RKO (cell line): ENCODE data around the gene TMPRSS3.
A peak's percentile ranks its signal among the peaks of the same experiment; 100 is the strongest.

ENCODE experiments used
- DNase-seq: peaks from one replicate; pipeline ENCODE4 v3.0.0-alpha.2; 2016; ENCODE audit warnings: low spot score

The TMPRSS3 gene

GRCh38 chr21:42387843-42388340 is 8.0 kb downstream of the TMPRSS3 start:
- DNase-seq, result no peak

DNA sequence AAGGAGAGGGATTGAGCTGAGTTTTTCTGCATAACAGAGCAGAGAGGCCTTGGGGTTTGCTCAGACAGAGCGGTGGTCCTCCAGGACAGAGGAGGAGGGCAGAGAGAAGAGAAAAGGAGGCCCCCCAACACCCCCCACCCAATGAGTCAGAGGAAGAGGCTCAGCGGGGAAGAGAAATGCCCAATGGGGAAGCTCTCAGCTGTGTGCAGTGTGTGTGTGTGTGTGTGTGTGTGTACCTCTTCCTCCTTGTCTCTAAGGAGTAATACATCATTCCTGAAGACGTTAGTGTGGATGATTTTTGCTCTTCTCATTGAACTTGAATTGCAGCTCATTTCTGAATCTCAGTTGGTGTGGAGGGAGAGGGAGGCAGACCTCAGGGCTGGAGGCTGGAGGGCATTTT is 8.7 kb downstream of the TMPRSS3 start:
- DNase-seq, result no peak

DNA sequence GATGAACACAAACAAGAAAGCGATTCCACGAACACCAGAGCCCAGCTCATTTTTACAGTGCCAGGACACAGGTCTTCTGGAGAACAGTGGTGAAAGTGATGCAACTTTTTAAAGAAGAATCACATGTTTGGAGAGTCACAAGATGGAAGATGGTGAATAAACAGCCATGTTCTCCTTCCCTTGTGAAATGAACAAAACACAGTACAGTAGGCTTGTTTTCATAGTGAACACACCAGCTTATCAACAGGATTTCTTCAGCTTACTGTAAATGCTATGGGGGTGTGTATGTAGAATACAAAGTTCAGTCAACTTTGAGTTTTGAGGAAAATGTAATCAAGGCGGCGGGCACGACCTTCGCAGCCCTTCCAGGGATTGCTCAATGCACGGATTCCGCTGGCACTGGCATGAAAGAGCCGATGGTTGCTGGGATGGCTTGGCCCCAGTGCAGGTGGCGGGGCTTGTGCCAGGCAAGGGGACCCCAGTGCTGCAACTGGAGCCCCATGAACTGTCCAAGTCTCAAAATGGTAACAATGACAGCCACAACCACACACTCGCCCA is 9.7 kb downstream of the TMPRSS3 start:
- DNase-seq, result no peak

- no peak for DNase-seq
These were observed 10.2 kb downstream of the TMPRSS3 start for GRCh38 chr21:42385619-42386018.

DNA sequence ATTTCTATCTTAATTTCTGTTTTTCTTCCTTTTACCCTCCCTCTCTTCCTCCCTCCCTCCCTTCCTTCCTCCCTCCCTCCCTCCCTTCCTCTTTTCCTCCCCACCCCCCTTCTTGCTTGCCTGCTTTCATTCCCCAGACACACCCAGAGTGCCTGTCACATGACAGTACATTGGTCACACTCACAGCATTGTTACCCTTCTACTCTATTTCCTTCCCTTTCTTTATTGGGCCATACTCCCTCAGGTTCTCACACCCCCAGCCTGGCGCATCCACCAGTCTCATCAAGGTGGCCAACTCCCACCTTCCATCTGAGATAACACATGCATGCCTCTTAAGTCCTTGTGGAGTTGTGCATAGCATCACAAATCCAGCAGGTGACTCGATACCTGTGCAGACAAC is 10.9 kb downstream of the TMPRSS3 start:
- no peak for DNase-seq

DNA sequence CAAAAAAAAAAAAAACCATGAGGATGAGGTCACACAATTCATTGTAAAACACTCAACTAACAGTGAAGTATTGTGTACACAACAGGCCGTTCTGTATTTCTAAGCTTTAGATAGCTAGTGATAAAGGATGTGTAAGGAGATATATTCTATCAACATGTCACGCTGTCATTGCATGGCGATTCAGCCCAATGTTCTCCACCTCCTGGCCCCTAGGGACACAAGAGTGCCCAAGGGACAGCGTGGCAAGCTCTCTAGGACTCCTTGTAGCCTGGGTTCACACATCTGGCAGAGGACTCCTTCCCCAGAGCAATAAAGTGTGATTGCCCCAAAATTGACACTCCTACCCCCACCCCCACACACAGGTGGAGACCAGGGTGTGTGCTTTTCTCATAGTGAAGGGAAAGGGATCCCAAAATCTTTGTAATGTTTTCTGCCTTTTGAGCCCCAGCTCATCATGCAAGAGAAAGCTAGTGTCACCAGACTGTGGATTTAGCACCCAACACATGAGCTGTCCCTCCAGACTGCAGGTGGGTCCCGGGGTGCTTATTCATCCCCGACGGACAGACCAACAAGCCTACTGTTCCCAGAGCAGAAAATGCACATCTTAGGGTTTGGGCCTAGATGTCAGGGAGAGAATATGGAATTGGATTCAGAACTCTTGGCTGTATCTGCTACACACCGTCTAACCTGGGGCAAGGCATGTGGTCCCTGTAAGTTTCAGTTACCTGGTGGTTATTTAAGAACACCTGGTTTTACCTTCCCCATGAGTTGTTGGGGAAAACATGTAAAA is 11.5 kb downstream of the TMPRSS3 start:
- DNase-seq, result no peak

- DNase-seq, result no peak
These were observed 12.5 kb downstream of the TMPRSS3 start for GRCh38 chr21:42383331-42383730.

- DNase-seq, result no peak
These were observed 12.9 kb downstream of the TMPRSS3 start for GRCh38 chr21:42382915-42383314.

DNA sequence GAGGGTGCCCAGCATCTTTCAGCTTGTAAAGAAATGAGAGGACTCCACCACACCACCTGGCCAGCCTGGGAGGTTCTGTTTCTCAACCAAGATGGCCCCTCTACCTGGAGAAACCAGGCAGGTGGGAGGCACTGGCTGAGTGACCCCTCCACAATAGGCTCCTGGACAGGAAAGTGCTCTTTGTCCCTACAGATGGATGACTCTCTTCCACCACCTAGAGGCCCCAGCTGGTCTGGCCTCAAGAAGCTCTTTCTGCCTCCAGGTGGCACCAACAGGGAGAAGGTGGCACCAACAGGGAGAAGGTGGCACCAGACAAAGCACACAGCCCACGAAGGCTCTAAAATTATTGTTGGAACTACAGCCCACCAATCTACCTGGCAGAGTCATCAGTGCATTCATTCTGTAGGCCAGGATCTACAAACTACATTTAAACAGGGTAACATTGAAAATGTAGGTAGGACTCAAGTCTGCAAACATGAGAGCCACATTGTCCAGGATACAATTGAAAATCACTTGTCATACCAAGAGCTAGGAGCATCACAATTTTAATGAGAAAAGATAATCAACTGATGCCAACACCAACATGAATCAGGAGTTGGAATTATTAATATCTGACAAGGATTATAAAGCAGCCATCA is 14.4 kb downstream of the TMPRSS3 start:
- peak; percentile 47 for DNase-seq

DNA sequence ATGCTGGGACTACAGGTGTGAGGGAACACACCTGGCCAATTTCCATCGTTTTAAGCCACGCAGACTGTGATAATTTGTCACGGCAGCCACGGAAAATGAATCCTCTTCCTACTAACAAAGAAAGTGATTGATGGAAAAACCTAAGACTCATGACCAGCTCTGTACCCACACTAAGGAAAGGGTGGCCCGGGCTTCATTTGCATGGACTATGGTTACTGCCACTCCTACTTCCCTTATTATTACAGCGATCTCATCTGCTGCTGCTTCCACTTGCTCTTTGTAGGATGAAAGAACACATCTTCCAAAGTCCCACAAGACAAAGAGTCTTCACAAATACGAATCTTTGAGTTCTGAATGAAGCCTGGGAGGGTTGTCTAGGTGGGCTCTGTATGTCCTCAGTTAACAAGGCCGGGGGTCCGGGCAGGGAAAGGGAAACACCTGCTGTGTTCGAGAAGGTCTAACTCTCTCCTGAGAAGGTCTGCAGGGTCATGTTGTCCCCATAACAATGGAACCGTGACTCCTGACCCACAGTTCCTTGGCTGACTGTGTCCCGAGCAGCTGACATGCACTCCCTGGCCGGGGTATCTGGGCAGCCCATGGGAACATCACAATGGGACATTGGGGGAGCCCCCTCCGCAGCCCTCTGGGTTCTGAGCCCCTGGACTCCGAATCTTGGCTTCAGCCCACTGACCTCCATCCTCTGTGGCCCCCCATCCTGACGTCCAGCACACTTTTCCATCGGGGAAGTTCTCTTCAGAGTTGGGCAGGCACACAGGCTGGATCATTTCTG is 16.2 kb downstream of the TMPRSS3 start:
- DNase-seq, result no peak

- DNase-seq, result no peak
These were observed 17.4 kb downstream of the TMPRSS3 start for GRCh38 chr21:42378418-42378817.

DNA sequence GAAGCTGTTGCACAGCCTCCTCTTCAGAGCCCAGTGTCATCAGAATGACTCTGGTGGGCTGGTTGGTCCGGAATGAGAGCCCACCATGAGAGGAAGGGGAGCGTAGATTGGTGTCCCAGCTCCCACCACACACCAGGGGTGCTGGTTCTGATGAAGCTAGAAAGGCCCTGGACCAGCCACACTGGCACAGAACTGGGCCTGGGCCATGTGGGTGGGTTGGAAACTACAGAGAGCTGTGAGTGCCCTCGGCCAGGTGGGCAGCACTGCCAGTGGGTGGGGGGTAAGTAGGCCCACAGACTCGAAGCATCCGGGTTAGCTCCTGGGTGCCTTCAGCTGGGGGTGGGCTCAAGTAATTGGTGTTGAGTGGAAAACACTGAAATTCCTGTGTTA is 17.9 kb downstream of the TMPRSS3 start:
- no peak for DNase-seq

DNA sequence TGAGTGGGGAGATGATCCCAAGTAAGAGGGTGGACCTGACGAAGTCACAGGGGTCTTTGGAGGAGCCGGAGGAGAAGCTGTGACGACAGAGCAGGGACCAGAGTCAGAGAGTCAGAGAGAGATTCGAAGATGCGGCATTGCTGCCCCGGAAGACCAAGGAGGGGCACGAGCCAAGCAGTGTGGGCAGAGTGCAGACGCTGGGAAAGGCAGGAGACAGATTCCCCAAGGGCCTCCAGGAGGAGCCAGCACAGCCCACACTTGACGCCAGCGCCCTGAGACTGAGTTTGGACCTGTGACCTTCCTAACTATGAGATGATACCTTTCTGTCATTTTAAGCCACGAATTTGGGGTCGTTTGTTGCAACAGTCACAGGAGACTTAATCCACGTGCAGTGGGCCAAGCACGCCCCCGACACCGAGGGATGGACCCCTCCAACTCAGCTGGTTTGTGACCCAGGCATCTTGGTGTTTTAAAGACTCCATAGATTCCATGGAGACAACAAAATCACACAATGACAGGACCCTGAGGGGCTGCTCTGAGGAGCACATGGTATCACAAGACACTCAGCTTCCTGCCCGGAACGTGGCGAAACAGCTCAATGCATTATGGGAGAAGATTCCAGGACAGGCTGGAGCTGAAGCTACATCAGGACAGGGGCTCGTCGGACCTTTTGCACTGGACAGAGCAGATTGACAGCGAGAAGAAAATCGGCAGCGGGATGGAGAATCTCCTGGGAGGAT is 18.5 kb downstream of the TMPRSS3 start:
- no peak for DNase-seq

DNA sequence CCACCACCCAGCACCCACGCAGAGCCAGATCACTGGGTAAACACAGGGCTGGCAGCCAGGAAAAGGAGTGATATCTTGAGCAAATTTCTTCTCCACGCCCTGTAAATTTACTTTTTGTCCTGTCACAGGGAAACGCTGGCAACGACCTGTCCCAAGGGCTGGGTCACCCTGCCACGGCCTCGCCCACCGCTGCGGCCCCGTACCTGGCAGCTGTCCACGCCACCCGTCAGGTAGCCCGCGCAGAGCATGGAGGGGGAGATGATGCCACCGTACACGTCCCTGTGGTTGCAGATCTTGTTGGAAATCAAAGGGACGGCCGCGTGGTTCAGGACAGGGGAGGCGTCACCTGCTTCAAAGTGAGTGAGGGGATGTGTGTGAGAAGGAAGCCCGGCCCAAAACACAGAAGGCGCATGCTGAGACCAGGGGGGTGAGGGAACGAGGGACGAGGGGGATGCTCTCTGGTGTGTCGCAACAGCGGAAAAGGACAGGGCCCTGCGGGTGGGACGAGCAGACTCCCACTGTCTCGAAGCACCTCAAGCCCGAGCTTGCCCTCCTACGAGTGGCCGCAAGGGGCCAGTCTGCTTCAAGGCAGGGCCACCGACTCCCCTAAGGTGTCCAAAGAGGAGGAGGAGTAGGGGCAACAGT is 19.4 kb downstream of the TMPRSS3 start:
- DNase-seq, result no peak

- DNase-seq, result no peak
These were observed 19.9 kb downstream of the TMPRSS3 start for GRCh38 chr21:42375966-42376337.

DNA sequence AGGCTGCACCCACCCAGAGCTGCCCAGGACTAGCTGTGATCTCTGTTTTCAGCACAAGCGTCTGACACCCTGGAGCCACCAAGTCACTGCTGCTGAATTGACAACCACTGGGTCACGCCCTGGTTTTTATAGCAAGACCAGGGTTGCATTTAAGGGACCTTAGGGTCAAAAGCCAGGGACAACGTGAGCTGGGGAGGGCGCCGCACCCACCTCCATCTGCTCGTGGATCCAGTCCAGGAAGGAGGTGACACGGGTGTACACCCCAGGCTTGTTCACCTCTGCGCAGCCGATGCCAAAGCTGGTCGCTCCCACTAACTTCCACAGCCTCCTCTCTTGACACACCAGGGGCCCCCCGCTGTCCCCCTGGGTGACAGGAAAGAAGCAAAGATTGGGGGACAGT is 20.3 kb downstream of the TMPRSS3 start:
- no peak for DNase-seq

- DNase-seq, result no peak
These were observed 20.9 kb downstream of the TMPRSS3 start for GRCh38 chr21:42374864-42375499.

DNA sequence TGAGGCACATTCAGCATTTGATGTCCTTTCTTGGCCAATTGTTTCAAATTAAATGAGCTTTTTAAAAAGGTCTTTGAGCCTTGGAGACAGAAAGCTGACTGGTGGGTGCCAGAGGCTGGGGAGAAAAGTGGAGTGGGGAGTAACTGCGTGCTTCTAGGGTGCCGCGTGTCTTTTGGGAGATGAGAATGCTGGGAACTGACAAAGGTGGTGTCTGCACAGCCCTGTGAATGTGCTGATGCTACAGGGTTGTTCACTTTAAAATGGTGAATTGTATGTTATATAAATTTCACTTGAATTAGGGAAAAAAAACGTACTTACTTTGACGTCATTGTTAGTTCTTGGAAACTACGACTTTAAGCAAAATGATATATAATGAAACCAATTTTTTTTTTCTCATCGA is 21.4 kb downstream of the TMPRSS3 start:
- no peak for DNase-seq

DNA sequence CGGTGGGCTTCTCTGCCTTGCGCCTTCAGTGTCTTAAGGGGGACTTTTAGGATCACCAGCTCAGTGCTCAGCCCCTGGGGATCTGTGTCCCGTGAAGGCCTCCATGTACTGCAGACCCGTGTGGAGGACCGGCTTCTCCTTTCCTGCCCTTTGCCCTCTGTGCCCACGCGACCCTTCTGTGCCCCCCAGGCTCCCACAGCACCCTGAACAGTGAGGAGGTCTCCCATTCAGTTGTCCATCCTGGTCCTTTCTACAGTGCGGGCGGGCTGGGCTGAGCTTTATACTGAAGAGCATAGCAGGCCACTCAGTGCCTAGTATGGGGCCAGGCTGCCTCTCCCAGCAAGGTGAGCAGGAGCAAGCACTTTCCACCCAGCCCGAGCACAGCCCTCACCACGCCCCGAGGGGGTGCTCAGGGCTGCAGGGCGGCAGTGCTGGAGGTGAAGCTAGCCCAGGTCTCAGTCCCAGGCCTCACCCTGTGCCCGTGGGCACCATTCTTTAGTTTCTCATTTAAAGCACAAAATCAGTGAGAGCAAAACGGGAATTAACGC is 21.9 kb downstream of the TMPRSS3 start:
- no peak for DNase-seq

- no peak for DNase-seq
These were observed 22.5 kb downstream of the TMPRSS3 start for GRCh38 chr21:42373196-42373907.
